Activated CD4-positive, CD25-positive, alpha-beta regulatory T cell treated with anti-CD3 and anti-CD28 coated beads, Interleukin-2, amount 50 U/mL, for 72 hours (primary cell): ENCODE data around the gene ATP6V1G1.
"Not testable (repeated sequence)": the region's sequence is repeated elsewhere in the genome, so short reads cannot be mapped to it uniquely, and the experiment has no call there.

Experiments used
- DNase-seq: peaks from one replicate; pipeline ENCODE4 v3.0.0; 2021

Gene ATP6V1G1

GRCh38 chr9:114580609-114581193 is 6.9 kb upstream of the ATP6V1G1 start:
- DNase-seq = no peak

GRCh38 chr9:114583371-114584155 is 4.0 kb upstream of the ATP6V1G1 start:
- no peak for DNase-seq

GRCh38 chr9:114588210-114588609 is 641 bp downstream of the ATP6V1G1 start:
- DNase-seq = no peak

- DNase-seq = no peak
Measured at GRCh38 chr9:114588651-114589526, 1.3 kb downstream of the ATP6V1G1 start.

- DNase-seq = no peak
Measured at GRCh38 chr9:114590328-114590727, 2.8 kb downstream of the ATP6V1G1 start.

- DNase-seq = no peak
Measured at GRCh38 chr9:114591291-114591787, 3.8 kb downstream of the ATP6V1G1 start.

- no peak for DNase-seq
Measured at GRCh38 chr9:114591849-114592248, 4.3 kb downstream of the ATP6V1G1 start.

GRCh38 chr9:114592356-114592755 is 4.8 kb downstream of the ATP6V1G1 start:
- DNase-seq = no peak

GRCh38 chr9:114594136-114594535 is 6.6 kb downstream of the ATP6V1G1 start:
- no peak for DNase-seq

GRCh38 chr9:114600502-114601248 is 13.1 kb downstream of the ATP6V1G1 start:
- DNase-seq = not testable (repeated sequence)

GRCh38 chr9:114601787-114602186 is 14.2 kb downstream of the ATP6V1G1 start:
- DNase-seq = not testable (repeated sequence)

- no peak for DNase-seq
Measured at GRCh38 chr9:114602620-114603019, 15.1 kb downstream of the ATP6V1G1 start.

- DNase-seq = no peak
Measured at GRCh38 chr9:114603248-114603647, 15.7 kb downstream of the ATP6V1G1 start.

GRCh38 chr9:114604989-114605388 is 17.4 kb downstream of the ATP6V1G1 start:
- no peak for DNase-seq

GRCh38 chr9:114606068-114606467 is 18.5 kb downstream of the ATP6V1G1 start:
- no peak for DNase-seq

GRCh38 chr9:114606597-114607207 is 19.1 kb downstream of the ATP6V1G1 start:
- DNase-seq = no peak

- DNase-seq = no peak
Measured at GRCh38 chr9:114607671-114608524, 20.3 kb downstream of the ATP6V1G1 start.

- DNase-seq = no peak
Measured at GRCh38 chr9:114608525-114608796, 20.9 kb downstream of the ATP6V1G1 start.

- no peak for DNase-seq
Measured at GRCh38 chr9:114611516-114612271, 24.1 kb downstream of the ATP6V1G1 start.

GRCh38 chr9:114612272-114612923 is 24.8 kb downstream of the ATP6V1G1 start:
- no peak for DNase-seq
